HEK293 (cell line): ENCODE results near the gene TBC1D22A.

Experiments used
- BCL6B ChIP-seq: fragments of 450-650 bp; formaldehyde crosslinking; IDR thresholded peaks from 2 replicates; pipeline ENCODE4 v1.5.1; 2017; ENCODE audit warnings: missing biosample characterization, missing genetic modification characterization
- CTCF ChIP-seq: fragments of 450-650 bp; formaldehyde crosslinking; IDR thresholded peaks from 2 replicates; pipeline ENCODE4 v1.5.1; 2016; ENCODE audit warnings: missing biosample characterization, missing genetic modification characterization
- PRDM4 ChIP-seq: fragments of 450-650 bp; formaldehyde crosslinking; IDR thresholded peaks from 2 replicates; pipeline ENCODE4 v1.5.1; 2017; ENCODE audit warnings: missing biosample characterization, missing genetic modification characterization
- YY1 ChIP-seq: fragments of 450-650 bp; formaldehyde crosslinking; IDR thresholded peaks from 2 replicates; pipeline ENCODE4 v1.5.1; 2018; ENCODE audit warnings: missing biosample characterization, missing genetic modification characterization
- ZBTB26 ChIP-seq: fragments of 450-650 bp; formaldehyde crosslinking; optimal IDR thresholded peaks from 2 replicates; pipeline ENCODE3; 2016; ENCODE audit warnings: missing biosample characterization, mild to moderate bottlenecking, missing genetic modification characterization
- ZNF211 ChIP-seq: fragments of 450-650 bp; formaldehyde crosslinking; IDR thresholded peaks from 2 replicates; pipeline ENCODE4 v1.5.1; 2016; ENCODE audit warnings: low read depth, missing biosample characterization, missing genetic modification characterization
- ZNF274 ChIP-seq, 2 experiments: fragments of 200-500 bp in 1 of 2; fragments of 450-650 bp in 1 of 2; sonication (Bioruptor generic) in 1 of 2; formaldehyde crosslinking in 1 of 2; IDR thresholded peaks; 2 replicates each; pipeline versions ENCODE4 v1.5.1 to v1.6.1; 2014 to 2016; ENCODE audit warnings: borderline replicate concordance in 1 of 2, inconsistent platforms in 1 of 2, low read length in 1 of 2, missing biosample characterization in 1 of 2, missing genetic modification characterization in 1 of 2
- ZNF362 ChIP-seq: fragments of 450-650 bp; formaldehyde crosslinking; IDR thresholded peaks from 2 replicates; pipeline ENCODE4 v1.5.1; 2016; ENCODE audit warnings: missing biosample characterization, missing genetic modification characterization
- ZNF660 ChIP-seq: fragments of 450-650 bp; IDR thresholded peaks from 2 replicates; pipeline ENCODE4 v1.5.1; 2018; ENCODE audit warnings: missing biosample characterization, mild to moderate bottlenecking, missing genetic modification characterization

GRCh38 chr22:46990937-46991550, 228.6 kb downstream of the TBC1D22A start:
- no peak for TF ChIP-seq ZBTB26 (tag by site-specific recombination)
- TF ChIP-seq PRDM4 (tag by site-specific recombination) = no peak
- TF ChIP-seq CTCF (tag by site-specific recombination) = no peak
- TF ChIP-seq ZNF274 (IDR thresholded peaks at IDR 0.05; ENCODE audit: low read length) = no peak
- TF ChIP-seq ZNF274 (tag by site-specific recombination; IDR thresholded peaks at IDR 0.05; ENCODE audit: borderline replicate concordance) = no peak
- TF ChIP-seq ZNF660 = no peak
- no peak for TF ChIP-seq ZNF362 (tag by site-specific recombination)
- TF ChIP-seq ZNF211 (tag by site-specific recombination) = no peak
- TF ChIP-seq BCL6B (tag by site-specific recombination) = no peak
- no peak for TF ChIP-seq YY1 (tag by site-specific recombination)
